GM23248 (cell line): ENCODE measurements around the gene TIFAB. TPM values are rescaled to one million over a fixed set of nuclear protein-coding genes. Genes with fewer than 3 reads are reported as not detected.
A peak's percentile ranks its signal among the peaks of the same experiment; 100 is the strongest.

Experiments
- DNase-seq: peaks from one replicate; pipeline ENCODE4 v3.0.0-alpha.2; 2015
- H2AFZ ChIP-seq: fragments of 200-600 bp; sonication (generic); 2 replicates; pipeline ENCODE4 v1.6.1; 2016; ENCODE audit warnings: antibody characterized with exemption
- H3F3A ChIP-seq: fragments of 200-600 bp; sonication (generic); 2 replicates; pipeline ENCODE4 v1.6.1; 2016; ENCODE audit warnings: mild to moderate bottlenecking, antibody characterized with exemption, mixed run types; ENCODE audit not compliant: insufficient read depth
- H3K27ac ChIP-seq: fragments of 200-600 bp; sonication (generic); 2 replicates; pipeline ENCODE4 v1.5.1; 2016; ENCODE audit warnings: mild to moderate bottlenecking
- H3K27me3 ChIP-seq: fragments of 200-600 bp; sonication (generic); replicated peaks from 2 replicates; pipeline ENCODE4 v1.6.1; 2016; ENCODE audit warnings: mild to moderate bottlenecking; ENCODE audit not compliant: insufficient read depth
- H3K36me3 ChIP-seq: fragments of 200-600 bp; sonication (generic); 2 replicates; pipeline ENCODE4 v1.6.1; 2016; ENCODE audit warnings: low read depth, mild to moderate bottlenecking
- H3K4me1 ChIP-seq: fragments of 200-600 bp; sonication (generic); 2 replicates; pipeline ENCODE4 v1.6.1; 2016; ENCODE audit warnings: mild to moderate bottlenecking; ENCODE audit not compliant: insufficient read depth
- H3K4me2 ChIP-seq: fragments of 200-600 bp; sonication (generic); one replicate; pipeline ENCODE4 v1.6.1; 2016; ENCODE audit warnings: mild to moderate bottlenecking; ENCODE audit not compliant: unreplicated experiment
- H3K4me3 ChIP-seq: fragments of 200-600 bp; sonication (generic); 2 replicates; pipeline ENCODE4 v1.5.1; 2016; ENCODE audit warnings: mild to moderate bottlenecking
- H3K79me2 ChIP-seq: fragments of 200-600 bp; sonication (generic); 2 replicates; pipeline ENCODE4 v1.6.1; 2016; ENCODE audit warnings: mild to moderate bottlenecking; ENCODE audit not compliant: insufficient read depth
- H3K9ac ChIP-seq: fragments of 200-600 bp; sonication (generic); 2 replicates; pipeline ENCODE4 v1.6.1; 2016; ENCODE audit warnings: mild to moderate bottlenecking
- H3K9me2 ChIP-seq: fragments of 200-600 bp; sonication (generic); 2 replicates; pipeline ENCODE4 v1.6.1; 2016; ENCODE audit warnings: mixed run types, mild to moderate bottlenecking, moderate library complexity; ENCODE audit not compliant: insufficient read depth
- H3K9me3 ChIP-seq: fragments of 200-600 bp; sonication (generic); one replicate; pipeline ENCODE4 v1.6.1; 2017; ENCODE audit warnings: low read depth
- H4K20me1 ChIP-seq: fragments of 200-600 bp; sonication (generic); 2 replicates; pipeline ENCODE4 v1.6.0; 2016; ENCODE audit not compliant: insufficient read depth
- EZH2 ChIP-seq: fragments of 200-600 bp; sonication (generic); IDR thresholded peaks from 2 replicates; pipeline ENCODE4 v1.6.1; 2018; ENCODE audit warnings: antibody characterized with exemption, mild to moderate bottlenecking; ENCODE audit not compliant: insufficient read depth, poor library complexity, severe bottlenecking
- EZH2phosphoT487 ChIP-seq: fragments of 200-600 bp; sonication (generic); IDR thresholded peaks from 2 replicates; pipeline ENCODE4 v1.6.1; 2018; ENCODE audit warnings: antibody characterized with exemption, moderate library complexity, mild to moderate bottlenecking, low read depth; ENCODE audit not compliant: insufficient read depth
- WGBS, 2 experiments: methylation state at CpG; one replicate each; pipeline ENCODE4 v1.1.6; 2015 to 2017; ENCODE audit warnings: low lambda C conversion rate in 2 of 2, low coverage in 1 of 2; ENCODE audit errors: missing lambda C conversion rate in 2 of 2; 5-methylcytosine and 5-hydroxymethylcytosine counted together
- in situ Hi-C: fragments of 300-500 bp; cut with MboI; formaldehyde crosslinking; loops from 2 replicates; pipeline ENCODE4 v1.15.0; 2020
- polyA plus RNA-seq: library from polyadenylated mRNA; unstranded; fragments of >200 nt; fragmentation: Nextera tagmentation; extraction: Ambion mirVana; gene quantifications from 2 replicates; pipeline ENCODE4 v1.2.1, GENCODE V29; 2016
- total RNA-seq: library from RNA; depleted of rRNA; stranded (reverse); fragments of >200 nt; shearing (Covaris generic); gene quantifications from 2 replicates; pipeline ENCODE4 v1.2.3, GENCODE V29; 2014

TIFAB gene
- total and polyA plus RNA-seq, 2 experiments from 2014 or later: not detected

DNA sequence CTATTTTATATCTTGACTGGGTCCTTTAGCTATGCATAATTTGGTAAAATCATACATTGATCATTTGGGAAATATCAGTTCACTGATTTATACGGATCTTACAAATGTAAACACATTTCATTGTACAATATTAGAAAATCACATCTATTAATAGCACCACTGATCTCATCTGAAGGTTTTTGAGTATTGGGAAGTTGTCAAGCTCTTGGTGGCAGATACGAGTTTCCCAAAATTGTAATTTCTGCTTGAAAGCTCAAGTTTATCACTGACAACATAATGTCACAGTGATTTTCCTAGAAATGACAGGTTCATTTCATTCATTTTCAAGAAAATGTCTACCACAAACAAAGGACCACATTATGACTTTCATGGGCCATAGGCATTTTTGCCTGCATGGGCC lies 50.1 kb downstream of the TIFAB start:
- H3K9me2 ChIP-seq: no peaks in the 10 kb centered on the region
- in situ Hi-C loops: no loop called here
- no peaks in the 10 kb centered on the region for H4K20me1 ChIP-seq
- no peak overlapping the region for H3K4me2 ChIP-seq
- 72 to 80% methylated on average over 2 of the region's 2 CpGs for WGBS, 2 experiments
- no peaks in the 10 kb centered on the region for H3K36me3 ChIP-seq
- no peak overlapping the region for H3K27ac ChIP-seq
- no peak overlapping the region for H3K4me3 ChIP-seq
- H3K9me3 ChIP-seq: no peaks in the 10 kb centered on the region
- no peaks in the 10 kb centered on the region for H3F3A ChIP-seq
- H2AFZ ChIP-seq: no peak overlapping the region
- H3K79me2 ChIP-seq: peaks cover 18% of the 10 kb centered on the region
- DNase-seq: no peak
- no peaks in the 10 kb centered on the region for H3K27me3 ChIP-seq
- no peak overlapping the region for H3K9ac ChIP-seq
- H3K4me1 ChIP-seq: peaks cover 13% of the 10 kb centered on the region
- TF ChIP-seq EZH2 (no peak), EZH2phosphoT487 (no peak)

DNA sequence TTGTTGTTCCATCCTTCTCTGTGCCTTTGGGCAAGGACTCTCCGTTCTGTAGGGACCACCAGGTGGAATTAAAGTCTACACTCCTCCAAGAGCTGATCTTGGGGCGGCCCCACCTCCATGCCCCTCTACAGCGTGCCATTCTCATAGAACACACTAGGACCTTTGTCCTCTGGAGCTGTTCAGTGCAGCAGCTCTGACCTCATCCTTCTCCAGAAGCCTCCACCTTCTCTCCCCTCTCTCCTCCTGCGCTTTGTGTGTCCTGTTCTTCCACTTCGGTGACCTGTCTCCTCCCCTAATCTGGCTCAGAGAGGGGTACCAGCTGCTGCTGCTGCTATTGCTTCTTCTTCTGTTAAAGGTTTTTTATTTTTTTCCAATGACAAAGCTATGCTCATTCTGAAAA lies 51.3 kb downstream of the TIFAB start:
- peaks cover 16% of the 10 kb centered on the region for H3K4me1 ChIP-seq
- H4K20me1 ChIP-seq: no peaks in the 10 kb centered on the region
- H3K4me2 ChIP-seq: no peak overlapping the region
- in situ Hi-C loops: no loop called here
- H3K4me3 ChIP-seq: no peak overlapping the region
- no peaks in the 10 kb centered on the region for H3K27me3 ChIP-seq
- no peaks in the 10 kb centered on the region for H3K36me3 ChIP-seq
- DNase-seq: no peak
- H3F3A ChIP-seq: 0 out of 2 replicates have a peak, but pooled peaks cover 2% of the 10 kb centered on the region
- no peak overlapping the region for H3K9ac ChIP-seq
- no peak for TF ChIP-seq EZH2phosphoT487
- TF ChIP-seq EZH2: no peak
- no peaks in the 10 kb centered on the region for H3K9me3 ChIP-seq
- peaks cover 29% of the 10 kb centered on the region for H3K79me2 ChIP-seq
- WGBS, 2 experiments: 73 to 82% methylated on average over 5 of the region's 5 CpGs
- no peak overlapping the region for H3K27ac ChIP-seq
- H3K9me2 ChIP-seq: no peaks in the 10 kb centered on the region
- H2AFZ ChIP-seq: no peak overlapping the region

DNA sequence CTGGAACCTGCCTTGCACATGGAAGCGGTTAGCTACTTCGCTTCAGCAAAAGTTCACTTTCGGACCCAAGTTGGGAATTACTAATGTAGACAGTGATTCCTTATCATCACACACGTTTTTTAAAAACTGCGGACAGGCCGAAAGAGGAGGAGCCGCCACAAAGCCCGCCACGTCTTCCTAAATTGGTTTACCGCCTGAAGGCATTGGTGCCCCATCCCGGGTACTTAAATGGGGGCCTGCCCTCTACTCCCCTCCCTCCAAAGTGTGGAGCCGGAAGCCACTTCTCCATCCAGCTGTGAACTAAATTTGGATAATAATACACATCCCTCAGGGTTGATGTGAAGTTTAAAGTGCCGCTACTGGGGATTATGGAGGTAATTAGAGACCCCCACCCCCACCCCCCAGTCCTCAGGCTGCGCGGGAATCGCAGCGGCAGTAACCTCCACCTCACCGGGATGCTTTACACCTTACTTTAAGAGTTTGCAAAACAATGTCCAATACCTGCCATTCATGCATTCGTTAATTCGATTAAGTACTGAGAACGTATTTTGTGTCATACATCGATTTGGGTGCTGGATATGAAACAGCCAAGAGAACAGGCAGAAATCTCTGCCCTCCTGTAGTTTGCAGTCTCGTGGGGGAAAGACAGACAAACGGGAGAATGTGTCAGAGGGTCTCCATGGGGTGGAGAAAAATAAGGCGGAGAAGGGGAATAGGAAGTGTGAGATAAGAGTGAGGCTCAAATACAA lies 52.2 kb downstream of the TIFAB start:
- Histone ChIP-seq H3K36me3 (no peaks in the 10 kb centered on the region), H3K4me2 (peak overlapping the region; percentile 97), H3K27me3 (no peaks in the 10 kb centered on the region), H3K9me2 (no peaks in the 10 kb centered on the region), H3K79me2 (peaks cover 38% of the 10 kb centered on the region), H3K4me3 (peak overlapping the region; percentile 82), H3K9ac (peak overlapping the region; percentile 95), H3K9me3 (no peaks in the 10 kb centered on the region), H3K4me1 (peaks cover 16% of the 10 kb centered on the region), H2AFZ (peak overlapping the region; percentile 87), H4K20me1 (no peaks in the 10 kb centered on the region), H3F3A (0 out of 2 replicates have a peak, but pooled peaks cover 3% of the 10 kb centered on the region), H3K27ac (peak overlapping the region; percentile 87)
- TF ChIP-seq EZH2phosphoT487: no peak
- TF ChIP-seq EZH2: no peak
- WGBS, 2 experiments: 32 to 35% methylated on average over 25 of the region's 25 CpGs
- in situ Hi-C loops: no loop called here
- DNase-seq: peak; percentile 51

DNA sequence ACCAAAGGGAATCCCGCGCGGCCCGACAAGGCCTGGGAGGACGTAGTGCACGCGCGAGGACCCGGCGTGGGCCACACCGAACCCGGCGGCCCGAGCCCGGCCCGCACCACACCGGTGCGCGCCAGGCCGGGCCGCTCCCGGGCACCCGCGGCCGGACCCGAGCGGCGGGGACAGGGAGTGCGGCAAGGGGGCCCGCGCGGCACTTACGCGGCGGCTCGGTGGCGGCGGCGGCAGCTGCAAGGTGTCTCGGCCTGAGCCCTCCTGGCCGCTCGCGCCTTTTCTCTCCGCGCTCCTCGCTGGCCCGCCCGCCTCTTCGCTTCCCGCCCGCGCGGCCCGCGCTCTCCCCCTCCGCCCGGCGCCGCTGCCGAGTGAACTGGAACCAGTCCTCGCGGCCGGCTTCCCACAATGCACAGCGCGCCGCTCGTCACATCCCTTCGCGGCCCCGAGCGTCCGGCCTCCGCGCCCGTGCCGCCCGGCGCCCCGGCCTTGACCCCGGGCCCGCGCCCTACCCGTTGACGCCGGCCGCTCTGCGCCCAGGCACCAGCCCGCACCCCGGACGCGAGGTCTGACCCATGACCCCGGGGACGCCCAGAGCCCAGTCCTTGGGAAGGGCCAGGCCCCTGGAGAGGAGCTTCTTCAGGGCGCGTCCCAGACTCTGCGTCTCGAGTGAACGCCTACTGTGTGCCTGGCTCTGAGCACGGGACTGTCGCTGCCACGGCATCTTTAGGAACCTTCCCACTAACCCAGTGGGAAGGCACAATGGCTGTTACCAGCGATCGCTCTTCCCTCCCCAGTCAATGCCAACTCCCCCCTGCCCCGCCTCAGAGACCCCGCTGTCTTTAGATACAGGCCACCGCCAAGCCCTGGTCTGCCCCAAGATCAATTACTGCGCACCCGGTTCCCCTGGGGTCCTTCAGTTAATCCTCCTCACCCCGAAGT lies 53.0 kb downstream of the TIFAB start, which contains the start of gene MACROH2A1:
Gene MACROH2A1 (minus strand): TSS at position 377 of the 939 bp plus-strand sequence. CDS start 10,138 bp downstream, outside the sequence.
- no peaks in the 10 kb centered on the region for H3K9me2 ChIP-seq
- H3K4me1 ChIP-seq: peaks cover 17% of the 10 kb centered on the region
- peaks cover 47% of the 10 kb centered on the region for H3K79me2 ChIP-seq
- peak within 1 kb of the TSS; percentile 95 for H3K9ac ChIP-seq
- H3F3A ChIP-seq: peaks cover 4% of the 10 kb centered on the region; the same call in 1 of the 2 replicates
- TF ChIP-seq EZH2 (no peak), EZH2phosphoT487 (no peak)
- DNase-seq: peak; percentile 98
- H3K27me3 ChIP-seq: no peaks in the 10 kb centered on the region
- H3K4me2 ChIP-seq: peak within 1 kb of the TSS; percentile 97
- WGBS, 2 experiments: 1% methylated on average over 85 to 86 of the region's 109 CpGs
- H4K20me1 ChIP-seq: no peaks in the 10 kb centered on the region
- H3K4me3 ChIP-seq: peak within 1 kb of the TSS; percentile 82
- no peaks in the 10 kb centered on the region for H3K36me3 ChIP-seq
- H3K9me3 ChIP-seq: no peaks in the 10 kb centered on the region
- in situ Hi-C loops: no loop called here
- peak within 1 kb of the TSS; percentile 87 for H2AFZ ChIP-seq
- peak within 1 kb of the TSS; percentile 87 for H3K27ac ChIP-seq
